Hepatocyte (in vitro differentiated cells): ENCODE data around the gene SHISAL1. TPM values are rescaled to one million over a fixed set of nuclear protein-coding genes. Genes with fewer than 3 reads are reported as not detected.
A peak's percentile ranks its signal among the peaks of the same experiment; 100 is the strongest.

Experiments
- DNase-seq: peaks from one replicate; pipeline ENCODE4 v3.0.0-alpha.2; 2016; ENCODE audit warnings: low spot score
- H2AFZ ChIP-seq: fragments of 200-600 bp; sonication (generic); 2 replicates; pipeline ENCODE4 v1.6.0; 2016; ENCODE audit warnings: antibody characterized with exemption, mild to moderate bottlenecking
- H3K27ac ChIP-seq: fragments of 200-600 bp; sonication (generic); 2 replicates; pipeline ENCODE4 v1.5.1; 2016; ENCODE audit warnings: mild to moderate bottlenecking
- H3K27me3 ChIP-seq: fragments of 200-600 bp; sonication (generic); 2 replicates; pipeline ENCODE4 v1.6.1; 2016
- H3K36me3 ChIP-seq: fragments of 200-600 bp; sonication (generic); replicated peaks from 2 replicates; pipeline ENCODE4 v1.5.1; 2016; ENCODE audit warnings: low read depth; ENCODE audit not compliant: insufficient read depth
- H3K4me1 ChIP-seq: fragments of 200-600 bp; sonication (generic); 2 replicates; pipeline ENCODE4 v1.5.1; 2016; ENCODE audit warnings: mild to moderate bottlenecking, moderate library complexity; ENCODE audit not compliant: insufficient read depth
- H3K4me2 ChIP-seq: fragments of 200-600 bp; sonication (generic); 2 replicates; pipeline ENCODE4 v1.6.0; 2016
- H3K4me3 ChIP-seq: fragments of 200-600 bp; sonication (generic); 2 replicates; pipeline ENCODE4 v1.5.1; 2016; ENCODE audit warnings: mild to moderate bottlenecking
- H3K79me2 ChIP-seq: fragments of 200-600 bp; sonication (generic); 2 replicates; pipeline ENCODE4 v1.6.0; 2017; ENCODE audit warnings: mild to moderate bottlenecking
- H3K9me2 ChIP-seq: fragments of 200-600 bp; sonication (generic); replicated peaks from 2 replicates; pipeline ENCODE4 v1.6.0; 2017; ENCODE audit warnings: mild to moderate bottlenecking; ENCODE audit not compliant: insufficient read depth
- H3K9me3 ChIP-seq: fragments of 200-600 bp; sonication (generic); 2 replicates; pipeline ENCODE4 v1.5.1; 2016; ENCODE audit warnings: low read depth, mild to moderate bottlenecking
- H4K20me1 ChIP-seq: fragments of 200-600 bp; sonication (generic); 2 replicates; pipeline ENCODE4 v1.6.0; 2016; ENCODE audit warnings: mild to moderate bottlenecking; ENCODE audit not compliant: insufficient read depth, poor library complexity, severe bottlenecking
- EZH2 ChIP-seq: fragments of 200-600 bp; sonication (generic); IDR thresholded peaks from 2 replicates; pipeline ENCODE4 v1.6.1; 2016; ENCODE audit warnings: antibody characterized with exemption, mild to moderate bottlenecking, borderline replicate concordance
- EZH2phosphoT487 ChIP-seq: fragments of 200-600 bp; sonication (generic); IDR thresholded peaks from one replicate; pipeline ENCODE4 v1.6.1; 2018; ENCODE audit warnings: antibody characterized with exemption, mild to moderate bottlenecking, low read depth, moderate library complexity; ENCODE audit not compliant: unreplicated experiment, severe bottlenecking
- WGBS: methylation state at CpG from one replicate; pipeline ENCODE4 v1.1.6; 2016; ENCODE audit warnings: low lambda C conversion rate; ENCODE audit errors: missing lambda C conversion rate; 5-methylcytosine and 5-hydroxymethylcytosine counted together
- polyA plus RNA-seq: library from polyadenylated mRNA; unstranded; fragments of >200 nt; fragmentation: Nextera tagmentation; extraction: Ambion mirVana; gene quantifications from 2 replicates; pipeline ENCODE4 v1.2.1, GENCODE V29; 2016
- total RNA-seq: library from RNA; depleted of rRNA; stranded (reverse); fragments of >200 nt; gene quantifications from 2 replicates; pipeline ENCODE4 v1.2.3, GENCODE V29; 2014
- TF ChIP-seq, protein P1 (sequence below): fragments of 200-600 bp; sonication (generic); IDR thresholded peaks from 2 replicates; pipeline ENCODE4 v1.5.1; 2016; ENCODE audit warnings: antibody characterized with exemption, mild to moderate bottlenecking; ENCODE audit not compliant: poor library complexity

The SHISAL1 gene
- total and polyA plus RNA-seq, 2 experiments from 2014 or later, result 0.66 to 2.4 TPM

DNA sequence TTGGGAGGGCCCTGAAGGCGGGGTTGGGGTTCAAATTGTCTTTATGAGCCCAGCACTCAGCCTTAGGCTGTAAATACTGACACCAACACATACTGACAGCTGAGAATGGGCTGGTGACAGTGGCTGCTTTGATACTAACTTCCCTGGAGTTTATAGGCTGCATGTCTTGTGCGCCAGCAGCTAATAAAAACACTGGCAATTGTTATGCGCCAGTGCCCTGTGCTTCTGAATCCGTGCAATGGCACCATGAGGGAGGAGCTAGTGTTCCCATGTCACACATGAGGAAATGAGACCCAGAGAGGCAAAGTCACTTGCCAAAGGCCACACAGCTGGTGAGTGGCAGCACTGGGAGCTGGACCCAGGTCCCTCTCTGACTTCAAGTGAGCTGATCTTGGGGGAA lies 23.8 kb downstream of the SHISAL1 start:
- no peaks in the 10 kb centered on the region for H3K36me3 ChIP-seq
- no peaks in the 10 kb centered on the region for H3K79me2 ChIP-seq
- no peak for DNase-seq
- no peaks in the 10 kb centered on the region for H3K9me2 ChIP-seq
- no peaks in the 10 kb centered on the region for H4K20me1 ChIP-seq
- no peak overlapping the region for H3K4me2 ChIP-seq
- TF ChIP-seq, protein P1, sequence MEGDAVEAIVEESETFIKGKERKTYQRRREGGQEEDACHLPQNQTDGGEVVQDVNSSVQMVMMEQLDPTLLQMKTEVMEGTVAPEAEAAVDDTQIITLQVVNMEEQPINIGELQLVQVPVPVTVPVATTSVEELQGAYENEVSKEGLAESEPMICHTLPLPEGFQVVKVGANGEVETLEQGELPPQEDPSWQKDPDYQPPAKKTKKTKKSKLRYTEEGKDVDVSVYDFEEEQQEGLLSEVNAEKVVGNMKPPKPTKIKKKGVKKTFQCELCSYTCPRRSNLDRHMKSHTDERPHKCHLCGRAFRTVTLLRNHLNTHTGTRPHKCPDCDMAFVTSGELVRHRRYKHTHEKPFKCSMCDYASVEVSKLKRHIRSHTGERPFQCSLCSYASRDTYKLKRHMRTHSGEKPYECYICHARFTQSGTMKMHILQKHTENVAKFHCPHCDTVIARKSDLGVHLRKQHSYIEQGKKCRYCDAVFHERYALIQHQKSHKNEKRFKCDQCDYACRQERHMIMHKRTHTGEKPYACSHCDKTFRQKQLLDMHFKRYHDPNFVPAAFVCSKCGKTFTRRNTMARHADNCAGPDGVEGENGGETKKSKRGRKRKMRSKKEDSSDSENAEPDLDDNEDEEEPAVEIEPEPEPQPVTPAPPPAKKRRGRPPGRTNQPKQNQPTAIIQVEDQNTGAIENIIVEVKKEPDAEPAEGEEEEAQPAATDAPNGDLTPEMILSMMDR, result no peak
- no peak overlapping the region for H3K4me3 ChIP-seq
- H2AFZ ChIP-seq, result no peak overlapping the region
- H3K4me1 ChIP-seq, result peaks cover 7% of the 10 kb centered on the region
- H3K27ac ChIP-seq, result peak overlapping the region; percentile 1
- H3K27me3 ChIP-seq, result no peaks in the 10 kb centered on the region
- WGBS, result 75% methylated on average over 4 of the region's 4 CpGs
- no peaks in the 10 kb centered on the region for H3K9me3 ChIP-seq

DNA sequence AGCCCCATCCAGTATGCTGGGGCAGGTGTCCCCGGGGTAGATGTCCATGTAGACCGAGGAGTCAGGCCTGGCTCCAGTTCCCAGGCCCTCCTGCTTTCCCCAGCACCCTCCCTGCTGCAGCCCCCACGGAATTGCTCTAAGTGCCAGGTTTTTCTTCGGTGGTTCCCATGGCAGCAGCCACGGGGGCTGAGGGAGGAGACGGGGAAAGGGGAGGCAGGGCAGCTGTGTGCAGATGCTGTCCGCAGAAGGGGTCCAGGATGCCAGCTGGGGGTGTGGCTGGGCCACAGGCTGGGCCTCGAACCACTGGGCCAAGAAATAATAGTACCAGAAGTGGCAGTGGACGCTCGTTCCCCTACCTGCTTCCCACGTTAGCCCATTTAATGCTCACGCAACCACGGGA lies 25.0 kb downstream of the SHISAL1 start:
- no peak overlapping the region for H3K4me3 ChIP-seq
- no peak for DNase-seq
- no peaks in the 10 kb centered on the region for H3K9me3 ChIP-seq
- no peak overlapping the region for H2AFZ ChIP-seq
- no peaks in the 10 kb centered on the region for H4K20me1 ChIP-seq
- H3K36me3 ChIP-seq, result no peaks in the 10 kb centered on the region
- no peaks in the 10 kb centered on the region for H3K9me2 ChIP-seq
- H3K27me3 ChIP-seq, result no peaks in the 10 kb centered on the region
- 91% methylated on average over 12 of the region's 13 CpGs for WGBS
- H3K79me2 ChIP-seq, result no peaks in the 10 kb centered on the region
- no peak for TF ChIP-seq EZH2
- TF ChIP-seq, protein P1, result no peak
- no peak for TF ChIP-seq EZH2phosphoT487
- H3K4me2 ChIP-seq, result no peak overlapping the region
- peaks cover 7% of the 10 kb centered on the region for H3K4me1 ChIP-seq
- H3K27ac ChIP-seq, result no peak overlapping the region

GRCh38 chr22:44287121-44287693 lies 25.5 kb downstream of the SHISAL1 start:
- DNase-seq, result no peak
- Histone ChIP-seq H3K9me2 (no peaks in the 10 kb centered on the region), H3K4me1 (peaks cover 7% of the 10 kb centered on the region), H3K27ac (no peak overlapping the region), H3K4me2 (no peak overlapping the region), H2AFZ (no peak overlapping the region), H3K79me2 (no peaks in the 10 kb centered on the region), H3K36me3 (no peaks in the 10 kb centered on the region), H4K20me1 (no peaks in the 10 kb centered on the region), H3K27me3 (no peaks in the 10 kb centered on the region), H3K4me3 (no peak overlapping the region), H3K9me3 (no peaks in the 10 kb centered on the region)
- TF ChIP-seq EZH2phosphoT487, result no peak
- 83% methylated on average over 9 of the region's 10 CpGs for WGBS

DNA sequence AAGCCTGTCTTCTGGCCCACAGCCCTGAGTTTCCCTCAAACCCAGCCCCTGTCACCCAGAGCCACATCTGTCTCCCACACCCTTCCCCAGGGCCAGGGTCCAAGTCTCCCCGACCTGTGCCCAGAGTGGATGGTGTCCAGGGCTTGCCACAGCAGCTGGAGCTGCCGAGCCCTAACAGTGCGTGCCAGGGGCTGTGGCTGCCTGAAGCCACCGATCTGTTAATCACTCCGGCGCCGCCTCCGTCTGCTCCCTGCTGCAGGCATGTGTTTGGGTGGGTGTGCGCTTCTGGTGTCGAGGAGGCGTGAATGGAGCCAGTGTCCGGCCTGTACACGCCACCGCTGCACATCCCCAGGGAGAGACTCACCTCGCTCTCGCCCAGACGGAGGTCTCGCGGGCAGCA lies 26.1 kb downstream of the SHISAL1 start:
- 89% methylated on average over 19 of the region's 19 CpGs for WGBS
- Histone ChIP-seq H3K27me3 (no peaks in the 10 kb centered on the region), H2AFZ (no peak overlapping the region), H3K9me2 (no peaks in the 10 kb centered on the region), H4K20me1 (no peaks in the 10 kb centered on the region), H3K4me1 (peaks cover 7% of the 10 kb centered on the region), H3K4me2 (no peak overlapping the region), H3K9me3 (no peaks in the 10 kb centered on the region), H3K27ac (no peak overlapping the region), H3K36me3 (no peaks in the 10 kb centered on the region), H3K79me2 (no peaks in the 10 kb centered on the region), H3K4me3 (no peak overlapping the region)
- TF ChIP-seq EZH2phosphoT487 (no peak), EZH2 (no peak)
- TF ChIP-seq, protein P1, result no peak
- no peak for DNase-seq
